Measurements from ENCODE around the gene COL11A2.

COL11A2 gene

GRCh38 chr6:33206027-33206863 is 14.0 kb upstream of the COL11A2 start:
- no peak for DNase-seq

DNA sequence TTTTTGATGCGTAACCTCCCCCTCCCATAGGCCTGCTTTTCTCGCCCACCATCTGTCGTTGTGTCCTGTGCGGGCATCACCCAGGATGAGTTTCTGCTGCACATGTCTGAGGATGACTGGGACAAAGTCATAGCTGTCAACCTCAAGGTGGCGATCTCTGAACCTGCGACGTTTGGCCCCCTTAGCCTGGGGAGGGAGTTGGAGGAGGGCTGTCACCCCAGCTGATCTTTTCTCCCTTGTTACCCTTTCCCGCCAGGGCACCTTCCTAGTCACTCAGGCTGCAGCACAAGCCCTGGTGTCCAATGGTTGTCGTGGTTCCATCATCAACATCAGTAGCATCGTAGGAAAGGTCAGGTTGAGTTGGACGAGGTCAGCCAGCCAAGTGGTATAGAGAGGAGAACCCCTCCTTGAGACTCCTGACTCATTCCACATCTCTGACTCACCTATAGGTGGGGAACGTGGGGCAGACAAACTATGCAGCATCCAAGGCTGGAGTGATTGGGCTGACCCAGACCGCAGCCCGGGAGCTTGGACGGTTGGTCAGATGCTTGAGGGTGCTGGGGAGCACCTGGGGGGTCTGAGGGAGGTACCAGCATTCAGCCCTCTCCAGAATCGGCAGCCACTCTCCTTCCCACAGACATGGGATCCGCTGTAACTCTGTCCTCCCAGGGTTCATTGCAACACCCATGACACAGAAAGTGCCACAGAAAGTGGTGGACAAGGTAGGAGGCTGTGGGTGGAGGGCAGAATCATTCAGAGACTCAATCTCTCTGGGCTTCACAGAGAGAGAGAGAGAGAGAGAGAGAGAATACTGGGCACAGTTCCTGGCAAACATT is 13.1 kb upstream of the COL11A2 start:
- peak; percentile 64 for DNase-seq

DNA sequence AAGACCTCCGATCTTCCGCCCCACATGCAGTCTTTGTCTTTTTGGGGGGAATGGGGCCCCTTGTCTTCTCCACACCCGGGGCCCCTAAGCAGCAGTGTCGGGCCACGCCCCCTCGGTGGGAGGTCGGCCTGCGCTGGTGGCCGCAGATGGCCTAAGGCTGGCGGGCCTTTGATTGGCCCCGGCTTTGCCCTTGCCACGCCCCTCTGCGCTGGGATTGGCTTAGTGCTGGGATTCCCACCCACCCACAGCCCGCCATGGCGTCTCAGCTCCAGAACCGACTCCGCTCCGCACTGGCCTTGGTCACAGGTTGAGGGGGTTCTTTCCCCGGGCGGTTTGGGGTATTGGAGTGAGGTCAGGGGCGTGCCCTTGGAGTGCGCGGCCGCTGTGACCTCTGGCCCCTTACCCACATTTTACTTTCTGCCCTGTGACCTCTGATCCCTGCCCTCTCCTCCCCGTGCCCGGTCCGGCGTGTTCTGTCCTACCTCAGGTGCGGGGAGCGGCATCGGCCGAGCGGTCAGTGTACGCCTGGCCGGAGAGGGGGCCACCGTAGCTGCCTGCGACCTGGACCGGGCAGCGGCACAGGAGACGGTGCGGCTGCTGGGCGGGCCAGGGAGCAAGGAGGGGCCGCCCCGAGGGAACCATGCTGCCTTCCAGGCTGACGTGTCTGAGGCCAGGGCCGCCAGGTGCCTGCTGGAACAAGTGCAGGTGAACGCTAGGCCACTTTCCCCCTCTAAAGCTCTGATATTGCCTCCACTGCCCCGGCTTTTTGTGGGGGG is 12.3 kb upstream of the COL11A2 start, which contains the start of gene HSD17B8:
Gene HSD17B8 (plus strand): TSS at position 241 of the 776 bp plus-strand sequence. CDS start 14 bp downstream, at position 255.
- peak; percentile 98 for DNase-seq

- DNase-seq: no peak
Observed at GRCh38 chr6:33204165-33204414, 11.8 kb upstream of the COL11A2 start.

GRCh38 chr6:33203443-33204164 is 11.3 kb upstream of the COL11A2 start:
- DNase-seq: no peak

- DNase-seq: no peak
Observed at GRCh38 chr6:33202799-33203198, 10.5 kb upstream of the COL11A2 start.

DNA sequence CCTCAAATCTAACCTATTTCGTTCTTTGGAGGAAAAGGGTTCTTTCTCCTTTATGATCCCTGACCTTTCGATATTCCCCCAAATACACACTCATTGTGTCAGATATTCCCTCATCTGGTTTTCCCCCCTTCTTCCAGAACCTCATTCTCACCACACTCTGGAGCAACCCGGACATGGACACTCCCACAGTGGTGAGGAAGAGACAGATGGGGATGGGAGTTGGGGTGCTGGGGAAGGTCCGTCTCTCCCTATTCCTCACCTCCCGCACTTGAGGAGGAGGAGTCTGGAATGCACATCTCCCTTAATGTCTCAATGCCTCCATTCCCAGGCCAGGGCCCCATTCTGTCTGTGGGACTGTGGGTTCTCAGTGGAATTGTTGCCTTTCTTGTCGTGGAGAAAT is 9.7 kb upstream of the COL11A2 start:
- no peak for DNase-seq

DNA sequence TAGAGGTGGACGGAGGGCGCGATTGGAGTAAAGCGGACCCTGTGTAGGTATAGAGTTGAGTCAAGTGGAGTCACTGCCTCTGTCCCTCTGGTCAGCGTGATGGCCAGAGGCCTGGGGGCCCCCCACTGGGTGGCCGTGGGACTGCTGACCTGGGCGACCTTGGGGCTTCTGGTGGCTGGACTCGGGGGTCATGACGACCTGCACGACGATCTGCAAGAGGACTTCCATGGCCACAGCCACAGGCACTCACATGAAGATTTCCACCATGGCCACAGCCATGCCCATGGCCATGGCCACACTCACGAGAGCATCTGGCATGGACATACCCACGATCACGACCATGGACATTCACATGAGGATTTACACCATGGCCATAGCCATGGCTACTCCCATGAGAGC is 8.9 kb upstream of the COL11A2 start:
- DNase-seq: no peak

GRCh38 chr6:33200219-33201146 is 8.2 kb upstream of the COL11A2 start, which contains the start of the genes RXRB and SLC39A7:
TSS of gene RXRB (minus strand) at chr6:33200665. CDS start at chr6:33200476, 189 bp downstream.
TSS of gene SLC39A7 (plus strand) at chr6:33200867. CDS start at chr6:33201246, 379 bp downstream.
- peak; percentile 99 for DNase-seq

GRCh38 chr6:33199687-33200218 is 7.5 kb upstream of the COL11A2 start:
- peak; percentile 88 for DNase-seq

GRCh38 chr6:33198853-33199436 is 6.7 kb upstream of the COL11A2 start:
- no peak for DNase-seq

- no peak for DNase-seq
Observed at GRCh38 chr6:33198159-33198852, 6.0 kb upstream of the COL11A2 start.

- DNase-seq: no peak
Observed at GRCh38 chr6:33197431-33198048, 5.3 kb upstream of the COL11A2 start.

DNA sequence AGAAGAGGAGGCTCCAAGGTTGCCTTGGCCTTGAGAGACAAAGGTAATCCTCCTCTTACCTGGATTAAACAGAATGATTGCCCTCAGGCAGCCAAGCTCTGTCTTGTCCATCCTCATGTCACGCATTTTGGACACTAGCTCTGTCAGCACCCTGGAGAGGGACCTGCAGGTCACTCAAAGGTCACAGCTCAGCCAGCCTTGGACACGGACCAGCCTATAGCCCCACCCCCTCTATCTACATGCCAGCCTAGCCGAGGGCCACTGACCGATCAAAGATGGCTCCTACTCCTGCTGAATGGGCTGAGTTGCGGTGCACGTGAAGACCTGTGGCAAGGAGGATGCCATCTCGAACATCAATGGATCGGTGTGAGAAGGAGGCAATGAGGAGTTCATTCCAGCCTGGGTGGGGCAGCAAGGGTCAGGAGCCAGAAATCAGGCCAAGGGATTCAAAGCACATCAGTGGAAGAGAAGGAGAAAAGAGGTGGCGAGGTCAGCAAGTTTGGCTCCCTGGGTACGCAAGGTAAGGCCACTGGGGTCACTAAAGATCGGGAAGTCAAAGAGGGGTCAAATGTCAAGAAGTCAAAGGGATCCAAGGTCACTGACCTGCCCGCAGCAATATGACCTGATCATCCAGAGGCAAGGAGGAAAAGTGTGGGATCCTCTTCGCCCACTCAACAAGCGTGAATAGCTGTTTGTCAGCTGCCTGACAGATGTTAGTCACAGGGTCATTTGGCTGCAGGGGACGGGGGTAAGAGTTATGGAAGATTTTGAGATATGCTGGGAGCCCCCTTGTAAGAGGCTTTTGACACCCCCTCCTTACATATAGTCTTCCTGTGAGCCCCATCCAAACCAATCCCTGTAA is 3.3 kb upstream of the COL11A2 start:
- DNase-seq: no peak

DNA sequence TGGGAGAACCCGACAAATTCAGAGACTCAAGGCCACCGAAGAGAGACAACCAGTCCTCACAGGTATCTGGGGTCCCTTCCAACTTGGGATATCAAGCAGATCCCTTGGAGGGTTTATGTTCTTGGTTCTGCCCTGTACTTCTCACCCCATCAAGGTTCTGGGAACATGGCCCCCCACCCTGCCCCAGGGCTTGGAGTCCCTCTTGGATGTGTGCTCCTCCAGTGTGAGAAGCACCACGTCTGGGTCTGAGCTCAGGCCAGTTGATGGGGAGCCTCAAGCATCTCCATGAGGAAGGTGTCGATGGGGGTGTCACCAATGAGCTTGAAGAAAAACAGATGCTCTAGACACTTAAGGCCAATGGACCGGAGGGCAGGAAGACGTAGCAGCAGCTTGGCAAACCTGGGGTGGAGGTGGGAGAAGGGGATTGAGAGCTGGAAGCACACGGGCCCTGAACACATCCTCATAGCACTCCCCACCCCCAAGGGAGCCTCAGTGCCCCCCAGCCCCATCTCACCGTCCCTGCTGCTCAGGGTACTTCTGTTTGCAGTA is 2.2 kb upstream of the COL11A2 start:
- no peak for DNase-seq

GRCh38 chr6:33193619-33194018 is 1.4 kb upstream of the COL11A2 start:
- DNase-seq: no peak

GRCh38 chr6:33192671-33193602 is 670 bp upstream of the COL11A2 start:
- DNase-seq: peak; percentile 47

All from stimulated activated CD4-positive, alpha-beta T cell treated with anti-CD3 and anti-CD28 coated beads, Interleukin-15, amount 100 ng/mL, for 24 hours (primary cell).